ENCODE data around the gene PKN3.
"Not testable (repeated sequence)": the region's sequence is repeated elsewhere in the genome, so short reads cannot be mapped to it uniquely, and the experiment has no call there.

Gene PKN3

DNA sequence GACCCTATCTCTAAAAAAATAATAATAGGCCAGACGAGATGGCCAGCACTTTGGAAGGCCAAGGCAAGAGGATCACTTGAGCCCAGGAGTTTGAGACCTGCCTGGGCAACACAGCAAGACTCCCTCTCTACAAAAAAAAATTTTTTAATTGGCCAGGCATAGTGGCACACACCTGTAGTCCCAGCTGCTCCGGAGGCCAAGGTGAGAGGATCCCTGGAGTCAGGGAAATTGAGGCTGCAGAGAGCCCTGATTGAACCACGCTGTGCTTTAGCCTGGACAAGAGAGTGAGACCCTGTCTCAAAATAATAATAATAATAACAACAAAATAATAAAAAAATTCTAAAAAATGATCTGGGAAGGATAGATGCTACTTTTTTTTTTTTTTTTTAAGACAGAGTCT lies 44.5 kb upstream of the PKN3 start:
- peaks cover 19% of the 10 kb centered on the region for H3K36me3 ChIP-seq
- TF ChIP-seq CTCF (IDR thresholded peaks at IDR 0.05; ENCODE audit: low read depth, low read length): no peak
- H3K4me3 ChIP-seq (ENCODE audit: low read depth, low read length): no peak overlapping the region
- H3K9me3 ChIP-seq (ENCODE audit: severe bottlenecking): no peaks in the 10 kb centered on the region
- peak overlapping the region; percentile 100 for H3K27ac ChIP-seq
- no peaks in the 10 kb centered on the region for H3K27me3 ChIP-seq (ENCODE audit: insufficient read depth, low read depth, severe bottlenecking)
- no peak for DNase-seq

GRCh38 chr9:128666481-128666941 lies 35.8 kb upstream of the PKN3 start:
- not testable (repeated sequence) for H3K9me3 ChIP-seq (ENCODE audit: severe bottlenecking); H3K27me3 ChIP-seq (ENCODE audit: insufficient read depth, low read depth, severe bottlenecking); H3K36me3 ChIP-seq; H3K27ac ChIP-seq; H3K4me3 ChIP-seq (ENCODE audit: low read depth, low read length); DNase-seq

GRCh38 chr9:128669786-128670185 lies 32.5 kb upstream of the PKN3 start:
- Histone ChIP-seq H3K9me3 (ENCODE audit: severe bottlenecking) (no peaks in the 10 kb centered on the region), H3K4me3 (ENCODE audit: low read depth, low read length) (no peak overlapping the region), H3K27ac (no peak overlapping the region), H3K36me3 (no peaks in the 10 kb centered on the region), H3K27me3 (ENCODE audit: insufficient read depth, low read depth, severe bottlenecking) (no peaks in the 10 kb centered on the region)
- no peak for DNase-seq
- TF ChIP-seq CTCF (IDR thresholded peaks at IDR 0.05; ENCODE audit: low read depth, low read length): no peak

DNA sequence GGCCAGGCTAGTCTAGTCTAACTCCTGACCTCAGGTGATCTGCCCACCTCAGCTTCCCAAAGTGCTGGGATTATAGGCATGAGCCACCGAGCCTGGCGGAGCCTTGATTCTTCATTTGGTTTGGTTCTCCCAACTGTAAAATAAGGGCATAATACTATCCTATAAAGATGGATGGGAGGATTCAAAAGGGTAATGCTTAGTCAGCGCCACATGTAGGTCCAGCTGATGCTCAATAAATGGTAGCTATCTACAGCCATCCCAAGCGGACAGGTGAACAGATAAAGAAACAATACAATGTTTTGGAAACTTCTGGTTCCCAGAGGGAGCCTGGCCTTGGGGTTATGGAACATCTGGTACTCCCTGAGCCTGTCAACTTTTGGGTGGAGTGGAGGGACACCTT lies 26.9 kb upstream of the PKN3 start:
- no peaks in the 10 kb centered on the region for H3K9me3 ChIP-seq (ENCODE audit: severe bottlenecking)
- no peak for TF ChIP-seq CTCF (IDR thresholded peaks at IDR 0.05; ENCODE audit: low read depth, low read length)
- no peak for DNase-seq
- H3K4me3 ChIP-seq (ENCODE audit: low read depth, low read length): no peak overlapping the region
- H3K27ac ChIP-seq: no peak overlapping the region
- no peaks in the 10 kb centered on the region for H3K36me3 ChIP-seq
- no peaks in the 10 kb centered on the region for H3K27me3 ChIP-seq (ENCODE audit: insufficient read depth, low read depth, severe bottlenecking)

DNA sequence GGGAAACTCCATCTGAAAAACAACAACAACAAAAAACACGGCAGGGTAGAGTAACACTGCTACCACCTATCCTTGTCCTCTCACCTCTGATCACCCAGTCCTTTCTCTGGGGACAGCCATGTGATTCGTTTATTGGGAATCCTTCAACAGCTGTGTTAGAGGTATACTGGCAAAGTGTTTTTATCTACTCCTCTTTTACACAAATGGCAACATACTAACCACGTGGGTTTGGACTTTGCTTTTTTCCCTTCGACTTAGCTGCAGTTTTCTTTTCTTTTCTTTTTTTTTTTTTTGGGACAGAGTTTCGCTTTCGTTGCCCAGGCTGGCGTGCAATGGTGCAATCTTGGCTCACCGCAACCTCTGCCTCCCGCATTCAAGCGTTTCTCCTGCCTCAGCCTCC lies 24.5 kb upstream of the PKN3 start:
- TF ChIP-seq CTCF (IDR thresholded peaks at IDR 0.05; ENCODE audit: low read depth, low read length): no peak
- Histone ChIP-seq H3K36me3 (no peaks in the 10 kb centered on the region), H3K27ac (no peak overlapping the region), H3K9me3 (ENCODE audit: severe bottlenecking) (no peaks in the 10 kb centered on the region), H3K27me3 (ENCODE audit: insufficient read depth, low read depth, severe bottlenecking) (no peaks in the 10 kb centered on the region), H3K4me3 (ENCODE audit: low read depth, low read length) (no peak overlapping the region)
- DNase-seq: no peak

- peak; percentile 86 for DNase-seq
- no peaks in the 10 kb centered on the region for H3K9me3 ChIP-seq (ENCODE audit: severe bottlenecking)
- H3K27me3 ChIP-seq (ENCODE audit: insufficient read depth, low read depth, severe bottlenecking): no peaks in the 10 kb centered on the region
- peak overlapping the region; percentile 67 for H3K4me3 ChIP-seq (ENCODE audit: low read depth, low read length)
- H3K27ac ChIP-seq: peak overlapping the region; percentile 92
- TF ChIP-seq CTCF (IDR thresholded peaks at IDR 0.05; ENCODE audit: low read depth, low read length): no peak
- H3K36me3 ChIP-seq: 0 out of 2 replicates have a peak, but pooled peaks cover 3% of the 10 kb centered on the region
Measured at GRCh38 chr9:128683340-128684064, 18.8 kb upstream of the PKN3 start.

Data from WERI-Rb-1 (cell line).